K562 (cell line): ENCODE results near the gene RAB38. TPM values are rescaled to one million over a fixed set of nuclear protein-coding genes. Genes with fewer than 3 reads are reported as not detected.

ENCODE experiments used
- ATAC-seq: fragments of 200-7000 bp; cut with Tn5 transposase; 3 replicates; pipeline ENCODE4 v1.9.1; 2020; ENCODE audit warnings: moderate library complexity
- BruUV-seq: library from RNA; stranded (reverse); fragments of 400-500 nt; replicated peaks from 2 replicates; lab custom pipeline; 2021; lab: Mats Ljungman, UMichigan
- CTCF ChIA-PET: fragments of 300-600 bp; formaldehyde crosslinking; extraction: SDS; loops from one replicate; lab custom pipeline; 2021; ENCODE audit warnings: low intra/inter-chr PET ratio; lab: Yijun Ruan, JAX
- POLR2A ChIA-PET: fragments of 300-600, 350-650 bp; sonication (Branson Sonifier 250); formaldehyde crosslinking; extraction: SDS; loops from one replicate; lab custom pipeline; 2021; ENCODE audit warnings: antibody characterized with exemption, inconsistent platforms; lab: Yijun Ruan, JAX
- DNase-seq, 4 experiments: peaks; one replicate each; pipeline versions ENCODE4 v3.0.0 to v3.0.0-alpha.2; 2011 to 2018; ENCODE audit warnings: low spot score in 3 of 4, mixed read lengths in 3 of 4; ENCODE audit errors: extremely low read depth in 1 of 4
- FAIRE-seq: peaks from 2 replicates; lab custom pipeline; 2011; peaks lifted over from hg19 to GRCh38; lab: Jason Lieb, UNC
- H2AFZ ChIP-seq: 2 replicates; pipeline ENCODE4 v1.6.0; 2011; ENCODE audit warnings: low read depth, low read length, control low read depth, inconsistent platforms
- H3K27ac ChIP-seq: fragments of 200-600 bp; 3 replicates; pipeline ENCODE4 v1.8.0; 2011; ENCODE audit warnings: low read depth, mild to moderate bottlenecking, control low read depth, inconsistent platforms, low read length, moderate library complexity, mixed read lengths; ENCODE audit errors: extremely low read depth
- H3K27me3 ChIP-seq, 2 experiments: fragments of 300-600 bp in 1 of 2; 2 replicates in 1 of 2; 3 replicates in 1 of 2; pipeline versions ENCODE4 v1.6.0 to v1.8.0; 2011; ENCODE audit warnings: inconsistent platforms in 2 of 2, low read length in 2 of 2, mild to moderate bottlenecking in 1 of 2, mixed read lengths in 1 of 2, moderate library complexity in 1 of 2; ENCODE audit not compliant: control insufficient read depth in 2 of 2, insufficient read depth in 2 of 2
- H3K36me3 ChIP-seq: fragments of 300-600 bp; 3 replicates; pipeline ENCODE4 v1.8.0; 2011; ENCODE audit warnings: mild to moderate bottlenecking, low read length, inconsistent platforms; ENCODE audit not compliant: control insufficient read depth, insufficient read depth
- H3K4me1 ChIP-seq, 2 experiments: fragments of 200-600 bp in 1 of 2; replicated peaks in 1 of 2; 2 replicates in 1 of 2; 3 replicates in 1 of 2; pipeline versions ENCODE4 v1.5.1 to v1.8.0; 2011; ENCODE audit warnings: inconsistent platforms in 2 of 2, low read length in 2 of 2, mild to moderate bottlenecking in 1 of 2, mixed read lengths in 1 of 2, moderate library complexity in 1 of 2; ENCODE audit not compliant: control insufficient read depth in 2 of 2, insufficient read depth in 2 of 2
- H3K4me2 ChIP-seq: 2 replicates; pipeline ENCODE4 v1.6.1; 2011; ENCODE audit warnings: low read length, control low read depth, inconsistent platforms, mixed read lengths; ENCODE audit not compliant: insufficient read depth
- H3K4me3 ChIP-seq: fragments of 200-600 bp; sonication (generic), shearing (Covaris generic); 2 replicates; pipeline ENCODE4 v1.5.1; 2016; ENCODE audit warnings: control low read depth, inconsistent platforms
- H3K79me2 ChIP-seq: fragments of 200-600 bp; 3 replicates; pipeline ENCODE4 v1.8.0; 2011; ENCODE audit warnings: low read length, inconsistent platforms; ENCODE audit not compliant: control insufficient read depth, insufficient read depth
- H3K9ac ChIP-seq, 2 experiments: 2 replicates each; pipeline versions ENCODE4 v1.6.0 to v1.6.1; 2011; ENCODE audit warnings: low read depth in 2 of 2, low read length in 2 of 2, control low read depth in 1 of 2, inconsistent platforms in 1 of 2, mild to moderate bottlenecking in 1 of 2, mixed read lengths in 1 of 2; ENCODE audit not compliant: insufficient read depth in 1 of 2
- H3K9me1 ChIP-seq: one replicate; pipeline ENCODE4 v1.6.0; 2011; ENCODE audit warnings: inconsistent platforms, mild to moderate bottlenecking, low read length, moderate library complexity; ENCODE audit not compliant: control insufficient read depth, insufficient read depth
- H3K9me3 ChIP-seq: replicated peaks from 2 replicates; pipeline ENCODE4 v1.5.1; 2011; ENCODE audit warnings: low read depth, low read length, inconsistent platforms; ENCODE audit not compliant: control insufficient read depth, insufficient read depth
- H4K20me1 ChIP-seq: replicated peaks from 2 replicates; pipeline ENCODE4 v1.6.1; 2011; ENCODE audit warnings: low read length, inconsistent platforms, mixed read lengths; ENCODE audit not compliant: control insufficient read depth, insufficient read depth
- AFF4 ChIP-seq: sonication (generic); formaldehyde crosslinking; IDR thresholded peaks from 2 replicates; pipeline ENCODE4 v1.8.0; 2023; ENCODE audit warnings: mild to moderate bottlenecking, missing genetic modification reagents
- ATF4 ChIP-seq: fragments of 450-650 bp; formaldehyde crosslinking; IDR thresholded peaks from 2 replicates; pipeline ENCODE4 v1.4.0; 2022; ENCODE audit warnings: mild to moderate bottlenecking, moderate library complexity
- ETV1 ChIP-seq: fragments of 450-650 bp; conservative IDR thresholded peaks from 2 replicates; pipeline ENCODE4 v1.6.1; 2016; ENCODE audit warnings: missing genetic modification characterization, control low read depth, low read depth, missing compliant biosample characterization
- FOS ChIP-seq: IDR thresholded peaks from 3 replicates; pipeline ENCODE4 v1.6.1; 2011; ENCODE audit not compliant: insufficient read length; ENCODE audit errors: extremely low read depth
- FOXJ2 ChIP-seq: fragments of 200-800 bp; sonication (Bioruptor generic); IDR thresholded peaks from 2 replicates; pipeline ENCODE4 v1.6.1; 2016; ENCODE audit warnings: missing genetic modification characterization, missing compliant biosample characterization
- GTF2B ChIP-seq: IDR thresholded peaks from 2 replicates; pipeline ENCODE4 v1.6.1; 2011; ENCODE audit not compliant: insufficient read length; ENCODE audit errors: extremely low read depth
- HNRNPL ChIP-seq: fragments of 200-400 bp; formaldehyde crosslinking; IDR thresholded peaks from 2 replicates; pipeline ENCODE4 v1.6.1; 2017; ENCODE audit warnings: low read depth, mild to moderate bottlenecking, low read length
- MAZ ChIP-seq, 2 experiments: fragments of 450-650 bp in 1 of 2; sonication (generic) in 1 of 2; formaldehyde crosslinking; IDR thresholded peaks in 1 of 2; conservative IDR thresholded peaks in 1 of 2; 2 replicates each; pipeline versions ENCODE4 v1.4.0 to v1.5.0; 2020; ENCODE audit warnings: mild to moderate bottlenecking in 1 of 2, missing genetic modification reagents in 1 of 2
- POLR2B ChIP-seq: fragments of 450-650 bp; IDR thresholded peaks from 2 replicates; pipeline ENCODE4 v1.6.1; 2018; ENCODE audit warnings: low read depth; ENCODE audit not compliant: partially characterized antibody
- TAL1 ChIP-seq: fragments of 450-650 bp; IDR thresholded peaks from 2 replicates; pipeline ENCODE4 v1.6.1; 2016; ENCODE audit warnings: mild to moderate bottlenecking
- THAP7 ChIP-seq: fragments of 250-450 bp; sonication (Bioruptor Pico); IDR thresholded peaks from 2 replicates; pipeline ENCODE4 v1.5.0; 2021
- ZNF133 ChIP-seq: fragments of 250-450 bp; sonication (Bioruptor Pico); IDR thresholded peaks from 2 replicates; pipeline ENCODE4 v1.4.0; 2020; ENCODE audit warnings: mild to moderate bottlenecking
- ZNF175 ChIP-seq: fragments of 200-800 bp; sonication (Bioruptor generic); IDR thresholded peaks from 2 replicates; pipeline ENCODE4 v1.6.1; 2016; ENCODE audit warnings: low read depth, mild to moderate bottlenecking, missing genetic modification characterization, missing compliant biosample characterization
- ZNF551 ChIP-seq: fragments of 250-450 bp; sonication (Bioruptor Pico); IDR thresholded peaks from 2 replicates; pipeline ENCODE4 v1.5.0; 2021; ENCODE audit warnings: mild to moderate bottlenecking, moderate library complexity
- ZNF707 ChIP-seq: fragments of 250-450 bp; sonication (Bioruptor Pico); conservative IDR thresholded peaks from 2 replicates; pipeline ENCODE4 v1.8.0; 2022; ENCODE audit warnings: inconsistent platforms, mild to moderate bottlenecking, moderate library complexity
- WGBS: fragments of 100-300 bp; shearing (Covaris generic); methylation state at CpG from one replicate; pipeline ENCODE4 v1.1.6; 2016; ENCODE audit warnings: low coverage, mixed read lengths; ENCODE audit not compliant: insufficient coverage; ENCODE audit errors: missing lambda C conversion rate; 5-methylcytosine and 5-hydroxymethylcytosine counted together
- in situ Hi-C: fragments of 300-500 bp; cut with MboI; formaldehyde crosslinking; loops from 4 replicates; pipeline ENCODE4 v1.15.0; 2018; ENCODE audit warnings: inconsistent platforms, mixed read lengths
- intact Hi-C: fragments of 100-400 bp; cut with micrococcal nuclease; formaldehyde crosslinking; loops from 2 replicates; pipeline ENCODE4 v1.14.2; 2022
- polyA plus RNA-seq, 8 experiments: library from polyadenylated mRNA; depleted of rRNA in 4 of 8; stranded (reverse) in 5 of 8; unstranded in 3 of 8; fragments of >200 nt; fragmentation: Nextera tagmentation in 2 of 8; fragmentation: Illumina TruSeq in 1 of 8; extraction: Ambion mirVana in 2 of 8; extraction: Trizol in 1 of 8; gene quantifications; 2 replicates each; pipeline versions ENCODE4 v1.2.1 to v1.2.3, GENCODE V29; 2011 to 2014; ENCODE audit warnings: inconsistent platforms in 1 of 8, missing spikeins in 1 of 8
- total RNA-seq, 7 experiments: library from RNA; depleted of rRNA in 6 of 7; stranded (reverse); fragments of >200 nt in 6 of 7; fragmentation: Illumina TruSeq in 2 of 7; extraction: Trizol in 2 of 7; gene quantifications; 2 replicates each; pipeline versions ENCODE4 v1.2.1 to v1.2.3, GENCODE V29; 2011 to 2021; ENCODE audit warnings: low replicate concordance in 1 of 7

RAB38 gene
- total and polyA plus RNA-seq, 9 of the 15 experiments (the other 6 are each of a cell fraction or from before 2014, with no cell fraction given): 0.59 to 2.9 (median 2.2) TPM

GRCh38 chr11:88151709-88152265 is 23.5 kb downstream of the RAB38 start:
- Histone ChIP-seq H2AFZ (no peak overlapping the region), H3K4me3 (no peak overlapping the region), H3K9me1 (no peaks in the 10 kb centered on the region), H3K79me2 (no peaks in the 10 kb centered on the region), H3K27me3 (no peaks in the 10 kb centered on the region), H3K4me2 (no peak overlapping the region), H3K4me1 (no peaks in the 10 kb centered on the region), H3K36me3 (no peaks in the 10 kb centered on the region), H3K27ac (no peak overlapping the region), H3K9ac (no peak overlapping the region), H4K20me1 (no peaks in the 10 kb centered on the region), H3K9me3 (no peaks in the 10 kb centered on the region)
- in situ Hi-C loops: no loop called here
- FAIRE-seq: no peak
- CTCF ChIA-PET: no interaction called here
- WGBS: 0% methylated on average over 5 of the region's 5 CpGs
- ATAC-seq: no peak
- POLR2A ChIA-PET: no interaction called here
- no peak for TF ChIP-seq THAP7 (CRISPR knock-in tag)
- TF ChIP-seq ZNF133 (CRISPR knock-in tag): no peak
- TF ChIP-seq AFF4 (CRISPR knock-in tag): no peak
- TF ChIP-seq FOS: no peak
- no peak for TF ChIP-seq ZNF707 (CRISPR knock-in tag)
- no peak for TF ChIP-seq POLR2B
- TF ChIP-seq ZNF175 (CRISPR knock-in tag): no peak
- TF ChIP-seq MAZ (CRISPR knock-in tag; conservative IDR thresholded peaks at IDR 0.05 in 1 of 2, IDR thresholded peaks at IDR 0.05 in 1 of 2): no peak
- no peak for TF ChIP-seq TAL1
- no peak for TF ChIP-seq ETV1
- no peak for TF ChIP-seq ATF4 (CRISPR knock-in tag)
- no peak for TF ChIP-seq HNRNPL
- no peak for TF ChIP-seq ZNF551
- no peak for TF ChIP-seq FOXJ2 (tag)
- TF ChIP-seq GTF2B: no peak
- intact Hi-C loops: no loop called here
- no peak for DNase-seq
- no TSS peak for BruUV-seq
